Stimulated activated CD4-positive, alpha-beta T cell treated with anti-CD3 and anti-CD28 coated beads, Interleukin-12 subunit alpha, Interleukin-12 subunit beta, amount 100 ng/mL, for 48 hours (primary cell): ENCODE data around the gene ABCC8.

Source experiments
- DNase-seq, 3 donors: peaks; one replicate each; pipeline ENCODE4 v3.0.0-alpha.2; 2020; ENCODE audit warnings: low read depth in 2 of 3, low spot score in 1 of 3

Gene ABCC8

GRCh38 chr11:17406082-17406817 is 70.4 kb downstream of the ABCC8 start:
- DNase-seq: no peak

- DNase-seq: no peak
Measured at GRCh38 chr11:17405232-17406005, 71.2 kb downstream of the ABCC8 start.

- DNase-seq: no peak
Measured at GRCh38 chr11:17403980-17404759, 72.5 kb downstream of the ABCC8 start.

- DNase-seq: no peak
Measured at GRCh38 chr11:17402486-17402885, 74.2 kb downstream of the ABCC8 start.

GRCh38 chr11:17401841-17402240 is 74.8 kb downstream of the ABCC8 start:
- no peak for DNase-seq

- no peak for DNase-seq
Measured at GRCh38 chr11:17401316-17401715, 75.3 kb downstream of the ABCC8 start.

- DNase-seq: no peak
Measured at GRCh38 chr11:17400048-17400775, 76.4 kb downstream of the ABCC8 start.

GRCh38 chr11:17399236-17399635 is 77.4 kb downstream of the ABCC8 start:
- DNase-seq: no peak

- DNase-seq: no peak
Measured at GRCh38 chr11:17397311-17398002, 79.2 kb downstream of the ABCC8 start.

GRCh38 chr11:17396598-17397310 is 79.9 kb downstream of the ABCC8 start:
- no peak for DNase-seq

GRCh38 chr11:17395978-17396377 is 80.7 kb downstream of the ABCC8 start:
- no peak for DNase-seq

GRCh38 chr11:17395554-17395961 is 81.1 kb downstream of the ABCC8 start:
- no peak for DNase-seq

- no peak for DNase-seq
Measured at GRCh38 chr11:17394743-17395390, 81.8 kb downstream of the ABCC8 start.

- no peak for DNase-seq
Measured at GRCh38 chr11:17393472-17393871, 83.2 kb downstream of the ABCC8 start.

- no peak for DNase-seq
Measured at GRCh38 chr11:17392872-17393271, 83.8 kb downstream of the ABCC8 start.

GRCh38 chr11:17391493-17392355 is 84.9 kb downstream of the ABCC8 start:
- DNase-seq: no peak

GRCh38 chr11:17389957-17390649 is 86.5 kb downstream of the ABCC8 start:
- DNase-seq: no peak
